Esophagus muscularis mucosa (tissue), 4 donors: Measurements from ENCODE around the gene MACROH2A1.

Experiments
- CTCF ChIP-seq, 3 experiments: fragments of 200-600 bp in 2 of 3; fragments of 450-650 bp in 1 of 3; sonication (generic) in 2 of 3; IDR thresholded peaks; one replicate each; pipeline ENCODE4 v1.5.1; 2017 to 2019; ENCODE audit warnings: antibody characterized with exemption in 3 of 3, mild to moderate bottlenecking in 2 of 3, moderate library complexity in 1 of 3
- EP300 ChIP-seq: sonication (generic); formaldehyde crosslinking; IDR thresholded peaks from one replicate; pipeline ENCODE4 v1.6.1; 2017; ENCODE audit warnings: antibody characterized with exemption
- POLR2AphosphoS5 ChIP-seq, 2 donors: sonication (generic); formaldehyde crosslinking; IDR thresholded peaks; one replicate each; pipeline ENCODE4 v1.6.1; 2017; ENCODE audit warnings: antibody characterized with exemption in 2 of 2

- TF ChIP-seq CTCF (IDR thresholded peaks at IDR 0.05) (no peak), POLR2AphosphoS5 (IDR thresholded peaks at IDR 0.05) (no peak), EP300 (no peak)
Observed at GRCh38 chr5:135345956-135346731, 52.9 kb downstream of the MACROH2A1 start.
